Gastroesophageal sphincter (tissue), 3 donors: ENCODE measurements around the gene SERPINB12.

Source experiments
- CTCF ChIP-seq, 4 experiments: fragments of 200-600 bp in 2 of 4; fragments of 450-650 bp in 2 of 4; sonication (generic) in 1 of 4; IDR thresholded peaks; one replicate each; pipeline ENCODE4 v1.5.1; 2017 to 2019; ENCODE audit warnings: antibody characterized with exemption in 4 of 4, mild to moderate bottlenecking in 2 of 4, moderate library complexity in 2 of 4
- POLR2A ChIP-seq, 2 donors: fragments of 450-650 bp; IDR thresholded peaks; one replicate each; pipeline ENCODE4 v1.6.1; 2017; ENCODE audit warnings: antibody characterized with exemption in 2 of 2, mild to moderate bottlenecking in 2 of 2, moderate library complexity in 1 of 2
- POLR2AphosphoS5 ChIP-seq: sonication (generic); formaldehyde crosslinking; IDR thresholded peaks from one replicate; pipeline ENCODE4 v1.6.1; 2017; ENCODE audit warnings: antibody characterized with exemption

GRCh38 chr18:63550068-63550467 is 7.9 kb downstream of the SERPINB12 start:
- TF ChIP-seq CTCF (IDR thresholded peaks at IDR 0.05) (no peak), POLR2AphosphoS5 (no peak), POLR2A (IDR thresholded peaks at IDR 0.05) (no peak)
